Neural progenitor cell (in vitro differentiated cells): Measurements from ENCODE around the gene FAM13C. TPM values are rescaled to one million over a fixed set of nuclear protein-coding genes. Genes with fewer than 3 reads are reported as not detected.

Experiments used
- DNase-seq: peaks from one replicate; pipeline ENCODE4 v3.0.0-alpha.2; 2016; ENCODE audit warnings: low spot score
- H2AFZ ChIP-seq: fragments of 200-600 bp; sonication (generic); replicated peaks from 2 replicates; pipeline ENCODE4 v1.6.1; 2016; ENCODE audit warnings: antibody characterized with exemption
- H3F3A ChIP-seq: fragments of 200-600 bp; sonication (generic); 2 replicates; pipeline ENCODE4 v1.6.1; 2016; ENCODE audit warnings: antibody characterized with exemption, low read depth
- H3K27ac ChIP-seq: fragments of 200-600 bp; sonication (generic); 2 replicates; pipeline ENCODE4 v1.5.1; 2016; ENCODE audit warnings: mild to moderate bottlenecking
- H3K27me3 ChIP-seq: fragments of 200-600 bp; sonication (generic); 2 replicates; pipeline ENCODE4 v1.6.1; 2016; ENCODE audit warnings: mild to moderate bottlenecking, moderate library complexity
- H3K36me3 ChIP-seq: fragments of 200-600 bp; sonication (generic); 2 replicates; pipeline ENCODE4 v1.5.1; 2016
- H3K4me1 ChIP-seq: fragments of 200-600 bp; sonication (generic); 2 replicates; pipeline ENCODE4 v1.6.1; 2016; ENCODE audit warnings: mixed run types
- H3K4me2 ChIP-seq: fragments of 200-600 bp; sonication (generic); 2 replicates; pipeline ENCODE4 v1.6.1; 2016
- H3K4me3 ChIP-seq: fragments of 200-600 bp; sonication (generic); 2 replicates; pipeline ENCODE4 v1.5.1; 2016
- H3K79me2 ChIP-seq: fragments of 200-600 bp; sonication (generic); 2 replicates; pipeline ENCODE4 v1.6.1; 2016; ENCODE audit warnings: low read depth
- H3K9ac ChIP-seq: fragments of 200-600 bp; sonication (generic); 2 replicates; pipeline ENCODE4 v1.6.1; 2016
- H3K9me3 ChIP-seq: fragments of 200-600 bp; sonication (generic); 2 replicates; pipeline ENCODE4 v1.5.1; 2016; ENCODE audit warnings: low read depth
- H4K20me1 ChIP-seq: fragments of 200-600 bp; sonication (generic); 2 replicates; pipeline ENCODE4 v1.6.1; 2016; ENCODE audit warnings: low read depth
- H3K27ac Mint-ChIP-seq: 3 replicates; pipeline ENCODE4 v1.8.0; 2021; ENCODE audit warnings: mixed read lengths
- H3K27me3 Mint-ChIP-seq: 2 replicates; pipeline ENCODE4 v1.8.0; 2022; ENCODE audit warnings: low read depth, mild to moderate bottlenecking, inconsistent platforms, moderate library complexity, mixed read lengths; ENCODE audit not compliant: insufficient read depth
- H3K36me3 Mint-ChIP-seq: 3 replicates; pipeline ENCODE4 v1.8.0; 2021; ENCODE audit warnings: mixed read lengths
- H3K4me1 Mint-ChIP-seq: 3 replicates; pipeline ENCODE4 v1.8.0; 2021; ENCODE audit warnings: mixed read lengths
- H3K4me3 Mint-ChIP-seq: 3 replicates; pipeline ENCODE4 v1.8.0; 2021; ENCODE audit warnings: mild to moderate bottlenecking, moderate library complexity, mixed read lengths
- H3K9me3 Mint-ChIP-seq: 3 replicates; pipeline ENCODE4 v1.8.0; 2020; ENCODE audit warnings: mixed read lengths
- CTCF ChIP-seq: fragments of 200-600 bp; sonication (generic); IDR thresholded peaks from 2 replicates; pipeline ENCODE4 v1.5.1; 2017; ENCODE audit warnings: antibody characterized with exemption, mild to moderate bottlenecking
- EZH2 ChIP-seq: fragments of 200-600 bp; sonication (generic); IDR thresholded peaks from 2 replicates; pipeline ENCODE4 v1.6.1; 2017; ENCODE audit warnings: antibody characterized with exemption, mild to moderate bottlenecking, moderate library complexity
- EZH2phosphoT487 ChIP-seq: fragments of 200-600 bp; sonication (generic); IDR thresholded peaks from 2 replicates; pipeline ENCODE4 v1.6.1; 2017; ENCODE audit warnings: antibody characterized with exemption
- total RNA-seq: library from RNA; depleted of rRNA; stranded (reverse); fragments of >200 nt; gene quantifications from 2 replicates; pipeline ENCODE4 v1.2.3, GENCODE V29; 2015; ENCODE audit warnings: low replicate concordance

FAM13C gene
- total RNA-seq, 1 donor from 2014 or later = 3.1 TPM

DNA sequence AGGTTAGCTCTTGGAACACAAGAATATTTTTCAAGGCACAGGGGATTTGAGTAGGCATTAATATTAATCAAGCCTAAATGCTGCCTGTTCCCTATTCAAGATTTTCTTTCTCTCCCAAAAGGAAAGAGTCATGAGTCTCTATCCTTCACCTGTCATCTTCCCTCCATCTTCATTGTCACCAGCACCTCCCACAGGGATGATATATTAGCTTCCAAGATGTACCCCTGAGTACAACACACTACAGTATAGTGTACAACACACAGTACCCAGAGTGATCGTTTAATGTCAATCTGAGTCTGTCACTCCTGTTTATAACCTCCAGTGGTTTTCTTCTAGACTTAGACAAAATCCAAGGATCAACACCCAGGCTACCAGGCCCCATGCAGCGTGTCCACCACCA lies 50.1 kb downstream of the FAM13C start:
- Mint-ChIP-seq H3K27me3 (peaks cover 2% of the 10 kb centered on the region), H3K4me3 (no peak overlapping the region), H3K36me3 (peaks cover 2% of the 10 kb centered on the region), H3K27ac (no peak overlapping the region), H3K9me3 (no peaks in the 10 kb centered on the region), H3K4me1 (no peaks in the 10 kb centered on the region)
- TF ChIP-seq EZH2phosphoT487 (no peak), CTCF (no peak), EZH2 (no peak)
- Histone ChIP-seq H3K9ac (no peak overlapping the region), H3K79me2 (no peaks in the 10 kb centered on the region), H3K9me3 (no peaks in the 10 kb centered on the region), H3F3A (no peaks in the 10 kb centered on the region), H4K20me1 (no peaks in the 10 kb centered on the region), H3K4me3 (no peak overlapping the region), H2AFZ (no peak overlapping the region), H3K27me3 (no peaks in the 10 kb centered on the region), H3K36me3 (no peaks in the 10 kb centered on the region), H3K27ac (no peak overlapping the region), H3K4me1 (no peaks in the 10 kb centered on the region), H3K4me2 (no peak overlapping the region)
- DNase-seq = no peak

DNA sequence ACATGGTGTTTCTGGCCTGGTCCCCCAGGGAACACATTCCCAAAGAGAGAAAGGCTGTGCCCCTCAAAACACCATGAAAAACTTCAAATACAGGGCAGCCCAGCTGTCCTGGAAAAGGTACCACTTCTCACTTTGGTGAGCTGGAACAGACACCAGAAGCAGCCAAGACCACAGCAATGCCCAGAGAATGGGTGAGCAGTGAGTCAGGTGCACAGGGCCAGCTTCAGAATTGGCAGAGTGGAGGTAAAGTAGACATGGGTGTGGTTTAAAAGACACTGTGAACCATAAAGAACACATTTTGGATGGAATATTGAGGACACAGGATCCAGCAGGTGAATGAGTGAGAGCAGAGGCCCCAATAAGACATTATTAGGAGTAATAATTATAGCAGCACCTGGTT lies 51.3 kb downstream of the FAM13C start:
- Mint-ChIP-seq H3K36me3 (peaks cover 2% of the 10 kb centered on the region), H3K4me1 (no peaks in the 10 kb centered on the region), H3K4me3 (no peak overlapping the region), H3K27ac (no peak overlapping the region), H3K27me3 (peaks cover 2% of the 10 kb centered on the region), H3K9me3 (no peaks in the 10 kb centered on the region)
- no peaks in the 10 kb centered on the region for H3K27me3 ChIP-seq
- no peaks in the 10 kb centered on the region for H3K36me3 ChIP-seq
- H3K27ac ChIP-seq = no peak overlapping the region
- DNase-seq = no peak
- H2AFZ ChIP-seq = no peak overlapping the region
- no peaks in the 10 kb centered on the region for H3F3A ChIP-seq
- no peak overlapping the region for H3K9ac ChIP-seq
- H3K4me1 ChIP-seq = no peaks in the 10 kb centered on the region
- H3K4me3 ChIP-seq = no peak overlapping the region
- no peaks in the 10 kb centered on the region for H4K20me1 ChIP-seq
- TF ChIP-seq EZH2phosphoT487 = no peak
- no peak for TF ChIP-seq EZH2
- H3K4me2 ChIP-seq = no peak overlapping the region
- no peaks in the 10 kb centered on the region for H3K79me2 ChIP-seq
- H3K9me3 ChIP-seq = no peaks in the 10 kb centered on the region

GRCh38 chr10:59310324-59310914 lies 51.9 kb downstream of the FAM13C start:
- Histone ChIP-seq H3K9ac (no peak overlapping the region), H3K36me3 (no peaks in the 10 kb centered on the region), H2AFZ (no peak overlapping the region), H3K79me2 (no peaks in the 10 kb centered on the region), H3K27ac (no peak overlapping the region), H3F3A (no peaks in the 10 kb centered on the region), H3K4me1 (no peaks in the 10 kb centered on the region), H3K4me3 (no peak overlapping the region), H3K4me2 (no peak overlapping the region), H3K9me3 (no peaks in the 10 kb centered on the region), H3K27me3 (no peaks in the 10 kb centered on the region), H4K20me1 (no peaks in the 10 kb centered on the region)
- Mint-ChIP-seq H3K27me3 (peaks cover 2% of the 10 kb centered on the region), H3K4me3 (no peak overlapping the region), H3K36me3 (peaks cover 2% of the 10 kb centered on the region), H3K4me1 (no peaks in the 10 kb centered on the region), H3K27ac (no peak overlapping the region), H3K9me3 (no peaks in the 10 kb centered on the region)
- no peak for TF ChIP-seq CTCF
- TF ChIP-seq EZH2 = no peak
- TF ChIP-seq EZH2phosphoT487 = no peak
- DNase-seq = no peak

DNA sequence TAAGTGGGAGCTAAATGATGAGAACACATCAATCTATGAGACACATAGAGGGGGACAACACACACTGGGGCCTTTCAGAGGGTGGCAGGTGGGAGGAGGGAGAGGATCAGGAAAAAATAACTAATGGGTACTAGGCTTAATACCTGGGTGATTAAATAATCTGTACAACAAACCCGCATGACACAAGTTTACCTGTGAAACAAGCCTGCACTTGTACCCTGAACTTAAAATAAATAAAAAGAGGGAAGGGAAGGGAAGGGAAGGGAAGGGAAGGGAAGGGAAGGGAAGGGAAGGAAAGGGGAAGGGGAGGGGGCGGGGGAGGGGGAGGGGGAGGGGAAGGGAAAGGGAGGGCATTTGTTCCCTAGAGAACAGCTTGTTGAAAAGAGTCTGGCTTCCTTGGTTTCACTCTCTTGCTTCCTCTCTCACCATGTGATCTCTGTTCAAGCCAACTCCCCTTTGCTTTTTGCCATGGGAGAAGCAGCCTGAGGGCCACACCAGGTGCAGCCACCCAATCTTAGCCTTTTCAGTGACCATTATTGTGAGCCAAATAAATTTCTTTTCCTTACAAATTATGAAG lies 57.7 kb downstream of the FAM13C start:
- Mint-ChIP-seq H3K4me3 (no peak overlapping the region), H3K27ac (no peak overlapping the region), H3K4me1 (peaks cover 3% of the 10 kb centered on the region), H3K27me3 (no peaks in the 10 kb centered on the region), H3K36me3 (no peaks in the 10 kb centered on the region), H3K9me3 (no peaks in the 10 kb centered on the region)
- H2AFZ ChIP-seq = no peak overlapping the region
- H3F3A ChIP-seq = no peaks in the 10 kb centered on the region
- no peaks in the 10 kb centered on the region for H3K36me3 ChIP-seq
- H3K9me3 ChIP-seq = no peaks in the 10 kb centered on the region
- H3K4me2 ChIP-seq = no peak overlapping the region
- no peak for TF ChIP-seq CTCF
- TF ChIP-seq EZH2phosphoT487 = no peak
- no peak for TF ChIP-seq EZH2
- H3K4me3 ChIP-seq = no peak overlapping the region
- no peaks in the 10 kb centered on the region for H3K79me2 ChIP-seq
- DNase-seq = no peak
- H3K9ac ChIP-seq = no peak overlapping the region
- H4K20me1 ChIP-seq = no peaks in the 10 kb centered on the region
- H3K27me3 ChIP-seq = no peaks in the 10 kb centered on the region
- peaks cover 13% of the 10 kb centered on the region for H3K4me1 ChIP-seq
- no peak overlapping the region for H3K27ac ChIP-seq
